K562 (cell line): Measurements from ENCODE around the gene FGR. TPM values are rescaled to one million over a fixed set of nuclear protein-coding genes. Genes with fewer than 3 reads are reported as not detected.
A peak's percentile ranks its signal among the peaks of the same experiment; 100 is the strongest.

Source experiments
- CC2D1A ChIP-seq: fragments of 450-650 bp; IDR thresholded peaks from 2 replicates; pipeline ENCODE4 v1.6.1; 2017; ENCODE audit warnings: mild to moderate bottlenecking
- ELF4 ChIP-seq: fragments of 450-650 bp; formaldehyde crosslinking; IDR thresholded peaks from 2 replicates; pipeline ENCODE4 v1.4.0; 2022; ENCODE audit warnings: missing genetic modification characterization
- FOXP1 ChIP-seq: sonication (generic); formaldehyde crosslinking; IDR thresholded peaks from 2 replicates; pipeline ENCODE4 v1.8.0; 2022; ENCODE audit warnings: mild to moderate bottlenecking, missing genetic modification reagents
- GTF2B ChIP-seq: IDR thresholded peaks from 2 replicates; pipeline ENCODE4 v1.6.1; 2011; ENCODE audit not compliant: insufficient read length; ENCODE audit errors: extremely low read depth
- HMG20A ChIP-seq: fragments of 450-650 bp; formaldehyde crosslinking; conservative IDR thresholded peaks from 2 replicates; pipeline ENCODE4 v1.4.0; 2020; ENCODE audit warnings: mild to moderate bottlenecking, mixed read lengths
- HMGXB4 ChIP-seq: sonication (generic); formaldehyde crosslinking; IDR thresholded peaks from 2 replicates; pipeline ENCODE4 v1.8.1; 2023; ENCODE audit warnings: mild to moderate bottlenecking, missing genetic modification reagents
- MAZ ChIP-seq, 2 experiments: fragments of 450-650 bp in 1 of 2; sonication (generic) in 1 of 2; formaldehyde crosslinking; IDR thresholded peaks in 1 of 2; conservative IDR thresholded peaks in 1 of 2; 2 replicates each; pipeline versions ENCODE4 v1.4.0 to v1.5.0; 2020; ENCODE audit warnings: mild to moderate bottlenecking in 1 of 2, missing genetic modification reagents in 1 of 2
- MNT ChIP-seq, 2 experiments: fragments of 450-650 bp; conservative IDR thresholded peaks; 2 replicates each; pipeline ENCODE4 v1.6.1; 2017; ENCODE audit warnings: mild to moderate bottlenecking in 2 of 2, moderate library complexity in 2 of 2
- NFATC3 ChIP-seq: fragments of 450-650 bp; IDR thresholded peaks from 2 replicates; pipeline ENCODE4 v1.6.1; 2017; ENCODE audit warnings: mild to moderate bottlenecking
- PTRF ChIP-seq: fragments of 450-650 bp; IDR thresholded peaks from 2 replicates; pipeline ENCODE4 v1.6.1; 2016; ENCODE audit warnings: mild to moderate bottlenecking, missing genetic modification characterization, missing compliant biosample characterization
- RBFOX2 ChIP-seq: fragments of 200-400 bp; formaldehyde crosslinking; IDR thresholded peaks from 2 replicates; pipeline ENCODE4 v1.6.1; 2017; ENCODE audit warnings: low read depth, mild to moderate bottlenecking, low read length, moderate library complexity
- SRSF3 ChIP-seq: fragments of 200-400 bp; formaldehyde crosslinking; IDR thresholded peaks from 2 replicates; pipeline ENCODE4 v1.6.1; 2016; ENCODE audit warnings: mild to moderate bottlenecking, low read length, moderate library complexity; ENCODE audit not compliant: insufficient read depth
- ZFP36 ChIP-seq: fragments of 150-350 bp; IDR thresholded peaks from 2 replicates; pipeline ENCODE4 v1.6.1; 2018; ENCODE audit warnings: low read length, low read depth; ENCODE audit not compliant: partially characterized antibody
- ZFX ChIP-seq: sonication (generic); formaldehyde crosslinking; IDR thresholded peaks from 2 replicates; pipeline ENCODE4 v1.8.0; 2022; ENCODE audit warnings: mild to moderate bottlenecking, missing genetic modification reagents, moderate library complexity
- ZNF445 ChIP-seq: fragments of 250-450 bp; sonication (Bioruptor Pico); IDR thresholded peaks from 2 replicates; pipeline ENCODE4 v1.4.0; 2020; ENCODE audit warnings: low read depth, mild to moderate bottlenecking, moderate library complexity
- polyA plus RNA-seq, 8 experiments: library from polyadenylated mRNA; depleted of rRNA in 4 of 8; stranded (reverse) in 5 of 8; unstranded in 3 of 8; fragments of >200 nt; fragmentation: Nextera tagmentation in 2 of 8; fragmentation: Illumina TruSeq in 1 of 8; extraction: Ambion mirVana in 2 of 8; extraction: Trizol in 1 of 8; gene quantifications; 2 replicates each; pipeline versions ENCODE4 v1.2.1 to v1.2.3, GENCODE V29; 2011 to 2014; ENCODE audit warnings: inconsistent platforms in 1 of 8, missing spikeins in 1 of 8
- total RNA-seq, 7 experiments: library from RNA; depleted of rRNA in 6 of 7; stranded (reverse); fragments of >200 nt in 6 of 7; fragmentation: Illumina TruSeq in 2 of 7; extraction: Trizol in 2 of 7; gene quantifications; 2 replicates each; pipeline versions ENCODE4 v1.2.1 to v1.2.3, GENCODE V29; 2011 to 2021; ENCODE audit warnings: low replicate concordance in 1 of 7
- TF ChIP-seq, protein P1 (sequence below), 2 experiments: IDR thresholded peaks; 2 replicates each; pipeline ENCODE4 v1.6.1; 2012; ENCODE audit warnings: improper control_type of control experiment in 2 of 2, low read depth in 2 of 2, low read length in 2 of 2, borderline replicate concordance in 1 of 2

Gene FGR
- total and polyA plus RNA-seq, 9 of the 15 experiments (the other 6 are each of a cell fraction or from before 2014, with no cell fraction given): 0.04 to 0.11 TPM; not detected in 7

DNA sequence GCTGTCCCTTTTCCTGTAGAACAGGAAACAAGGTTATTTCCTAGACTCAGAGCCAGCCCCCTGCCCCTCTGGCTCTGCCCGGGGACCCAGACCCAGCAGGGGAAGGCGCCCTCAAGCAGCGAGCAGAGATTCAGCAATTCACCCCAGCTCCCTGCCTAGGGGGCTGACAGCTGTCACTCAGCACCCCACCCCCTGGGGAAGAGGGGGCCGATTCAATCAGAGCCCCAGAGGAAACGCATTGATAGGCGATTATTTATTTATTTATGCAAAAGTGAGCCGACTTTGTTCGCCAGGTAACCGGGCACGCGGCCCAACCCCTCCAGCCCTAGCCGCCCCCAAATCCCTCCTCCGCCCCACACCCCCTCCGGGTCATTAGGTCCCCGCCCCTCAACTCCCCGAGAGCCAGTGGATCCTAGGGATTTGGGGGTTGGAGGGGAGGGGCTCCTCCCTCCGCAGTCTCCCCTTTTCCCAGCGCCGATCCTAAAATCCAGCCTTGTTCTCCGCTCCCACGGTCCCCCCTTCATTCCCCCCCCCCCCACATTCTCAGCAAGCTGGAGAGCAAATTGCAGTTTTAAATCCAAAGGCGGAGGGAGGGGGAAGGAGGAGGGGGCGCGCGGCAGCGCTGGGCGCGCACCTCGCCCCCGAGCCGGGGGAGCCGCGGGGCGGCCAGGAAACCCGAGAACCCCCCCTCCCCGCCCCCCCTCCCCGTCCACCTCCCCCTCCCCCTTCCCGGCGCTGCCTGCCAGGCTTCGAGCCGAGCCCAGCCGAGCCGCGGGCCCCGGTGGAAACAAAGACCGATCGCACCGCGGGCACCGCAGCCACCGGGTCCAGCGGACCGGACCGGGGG is 32.3 kb downstream of the FGR start (continued):
- TF ChIP-seq MNT (conservative IDR thresholded peaks at IDR 0.05): peak in 1 of 2 experiments; percentile 7; a peak in 1 of 4 replicates
- TF ChIP-seq, protein P1, sequence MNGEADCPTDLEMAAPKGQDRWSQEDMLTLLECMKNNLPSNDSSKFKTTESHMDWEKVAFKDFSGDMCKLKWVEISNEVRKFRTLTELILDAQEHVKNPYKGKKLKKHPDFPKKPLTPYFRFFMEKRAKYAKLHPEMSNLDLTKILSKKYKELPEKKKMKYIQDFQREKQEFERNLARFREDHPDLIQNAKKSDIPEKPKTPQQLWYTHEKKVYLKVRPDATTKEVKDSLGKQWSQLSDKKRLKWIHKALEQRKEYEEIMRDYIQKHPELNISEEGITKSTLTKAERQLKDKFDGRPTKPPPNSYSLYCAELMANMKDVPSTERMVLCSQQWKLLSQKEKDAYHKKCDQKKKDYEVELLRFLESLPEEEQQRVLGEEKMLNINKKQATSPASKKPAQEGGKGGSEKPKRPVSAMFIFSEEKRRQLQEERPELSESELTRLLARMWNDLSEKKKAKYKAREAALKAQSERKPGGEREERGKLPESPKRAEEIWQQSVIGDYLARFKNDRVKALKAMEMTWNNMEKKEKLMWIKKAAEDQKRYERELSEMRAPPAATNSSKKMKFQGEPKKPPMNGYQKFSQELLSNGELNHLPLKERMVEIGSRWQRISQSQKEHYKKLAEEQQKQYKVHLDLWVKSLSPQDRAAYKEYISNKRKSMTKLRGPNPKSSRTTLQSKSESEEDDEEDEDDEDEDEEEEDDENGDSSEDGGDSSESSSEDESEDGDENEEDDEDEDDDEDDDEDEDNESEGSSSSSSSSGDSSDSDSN (IDR thresholded peaks at IDR 0.05; ENCODE audit: borderline replicate concordance in 1 of 2, low read depth in 2 of 2, low read length in 2 of 2): peak in 1 of 2 experiments; percentile 34; a peak in 1 of 4 replicates
- TF ChIP-seq ZFX (CRISPR knock-in tag): peak; percentile 32; the same call in 1 of the 2 replicates
- TF ChIP-seq SRSF3: no peak
- no peak for TF ChIP-seq ZFP36
- peak; percentile 39; the same call in 1 of the 2 replicates for TF ChIP-seq RBFOX2
- TF ChIP-seq ZNF445: no peak
- TF ChIP-seq FOXP1 (CRISPR knock-in tag): no peak
- no peak for TF ChIP-seq ELF4
- TF ChIP-seq HMG20A (CRISPR knock-in tag): no peak
- no peak for TF ChIP-seq GTF2B
- TF ChIP-seq NFATC3: no peak
- TF ChIP-seq MAZ (CRISPR knock-in tag; conservative IDR thresholded peaks at IDR 0.05 in 1 of 2, IDR thresholded peaks at IDR 0.05 in 1 of 2): no peak; a peak in 3 of 4 replicates
- no peak for TF ChIP-seq CC2D1A
- no peak for TF ChIP-seq PTRF (tag)
- no peak for TF ChIP-seq HMGXB4
